ENCODE results near the gene CCDC6.
"Not testable (repeated sequence)": the region's sequence is repeated elsewhere in the genome, so short reads cannot be mapped to it uniquely, and the experiment has no call there.

The CCDC6 gene

DNA sequence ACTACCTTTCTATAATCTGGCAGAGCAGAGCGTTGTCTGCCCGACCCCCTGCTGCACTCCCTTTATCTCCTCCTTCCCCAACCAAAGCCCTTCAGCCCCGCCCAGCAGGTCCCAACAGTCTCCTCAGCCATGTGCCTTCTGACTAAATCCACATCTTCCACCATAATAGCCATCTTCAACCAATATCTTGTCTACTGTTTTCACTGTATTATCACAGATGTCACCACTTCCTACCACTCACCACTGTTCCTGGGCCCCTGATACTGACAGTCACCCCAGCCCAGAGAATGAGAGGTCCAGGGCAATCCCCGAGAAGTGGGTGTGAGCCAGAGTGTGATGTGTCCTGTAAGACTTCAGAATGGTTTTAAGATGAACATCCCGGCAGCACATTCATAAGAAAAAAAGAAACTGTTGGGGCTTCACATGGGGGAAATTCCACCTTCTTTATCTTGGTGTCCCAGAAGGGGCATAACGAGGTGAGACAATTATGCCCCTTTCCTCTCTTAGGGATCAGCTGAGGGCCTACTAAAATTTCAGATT lies 25.3 kb downstream of the CCDC6 start:
- no peak for DNase-seq (ENCODE audit: low spot score)

DNA sequence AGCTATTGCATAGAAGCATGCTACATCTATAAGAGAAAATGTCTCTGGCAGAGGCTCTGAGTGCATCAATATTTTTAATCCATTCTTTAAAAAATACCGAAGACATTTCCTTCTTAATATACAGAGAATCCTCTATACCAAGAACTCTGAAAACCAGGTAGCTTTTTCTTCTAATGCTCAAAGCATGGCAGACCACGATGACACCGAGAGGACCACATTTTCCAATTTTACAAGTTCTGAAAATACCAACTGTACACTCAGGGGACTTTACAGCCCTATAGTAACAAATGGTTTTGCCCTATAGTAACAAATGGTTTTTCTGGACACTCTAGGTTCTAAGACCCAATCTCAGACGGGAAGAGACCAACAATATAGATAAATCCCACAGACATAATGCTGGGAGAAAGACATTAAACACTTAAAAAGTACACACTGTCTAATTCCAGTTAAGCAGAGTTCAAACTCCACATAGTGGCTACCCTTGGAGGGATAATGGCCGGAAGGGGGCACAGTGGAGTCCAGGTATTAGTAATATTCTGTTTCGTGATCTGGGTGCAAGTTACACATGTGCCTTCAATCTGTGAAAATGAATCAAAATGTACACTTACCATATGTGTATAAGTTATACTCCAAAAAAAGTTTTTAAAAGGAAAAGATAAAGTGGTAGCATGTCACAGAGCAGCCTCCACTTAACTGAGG lies 26.2 kb downstream of the CCDC6 start:
- no peak for DNase-seq (ENCODE audit: low spot score)

- DNase-seq (ENCODE audit: low spot score) = no peak
These were observed 26.9 kb downstream of the CCDC6 start for GRCh38 chr10:59879363-59879913.

- no peak for DNase-seq (ENCODE audit: low spot score)
These were observed 27.4 kb downstream of the CCDC6 start for GRCh38 chr10:59878915-59879314.

- no peak for DNase-seq (ENCODE audit: low spot score)
These were observed 28.1 kb downstream of the CCDC6 start for GRCh38 chr10:59878289-59878688.

DNA sequence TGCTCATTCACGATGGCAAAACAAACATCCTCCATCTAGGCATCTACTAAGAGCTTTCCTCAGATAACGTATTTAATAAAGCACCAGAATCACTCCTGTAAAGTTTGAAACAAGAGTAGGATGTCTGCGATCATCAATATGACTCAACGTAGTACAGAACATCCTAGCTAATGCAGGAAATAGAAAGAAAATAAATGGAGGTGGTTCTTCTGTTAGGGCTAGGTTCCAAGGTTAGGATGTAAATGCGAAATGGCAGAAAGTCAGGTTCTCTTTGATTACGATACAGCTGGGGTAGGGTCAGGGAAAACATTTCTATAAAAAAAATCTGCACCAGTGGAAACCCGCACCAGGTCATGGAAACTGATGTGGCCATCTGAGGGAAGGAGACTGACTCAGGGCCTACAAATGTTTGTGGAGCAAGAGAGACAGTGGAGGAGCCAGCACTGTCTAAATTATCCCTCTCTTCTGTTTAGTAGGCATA lies 29.1 kb downstream of the CCDC6 start:
- DNase-seq (ENCODE audit: low spot score) = no peak

DNA sequence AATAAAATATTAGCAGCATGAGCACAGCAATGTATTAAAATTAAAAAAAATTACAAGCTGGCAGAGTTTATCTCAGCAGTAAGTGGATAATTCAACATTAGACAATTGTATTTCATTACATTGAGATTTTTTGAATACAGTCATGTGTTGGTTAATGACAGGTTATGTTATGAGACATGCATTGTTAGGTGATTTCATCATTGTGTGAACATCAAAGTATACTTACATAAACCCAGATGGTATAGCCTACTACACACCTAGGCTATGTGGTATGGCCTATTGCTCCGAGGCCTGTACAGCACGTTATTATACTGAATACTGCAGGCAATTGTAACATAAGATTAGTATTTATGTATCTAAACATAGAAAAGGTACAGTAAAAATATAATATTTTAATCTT lies 29.7 kb downstream of the CCDC6 start:
- DNase-seq (ENCODE audit: low spot score) = no peak

- not testable (repeated sequence) for DNase-seq (ENCODE audit: low spot score)
These were observed 30.1 kb downstream of the CCDC6 start for GRCh38 chr10:59876208-59876607.

GRCh38 chr10:59873896-59874295 lies 32.5 kb downstream of the CCDC6 start:
- no peak for DNase-seq (ENCODE audit: low spot score)

GRCh38 chr10:59872892-59873463 lies 33.4 kb downstream of the CCDC6 start:
- DNase-seq (ENCODE audit: low spot score) = peak; percentile 31

- peak; percentile 56 for DNase-seq (ENCODE audit: low spot score)
These were observed 36.2 kb downstream of the CCDC6 start for GRCh38 chr10:59870152-59870551.

- DNase-seq (ENCODE audit: low spot score) = no peak
These were observed 36.8 kb downstream of the CCDC6 start for GRCh38 chr10:59869594-59869940.

DNA sequence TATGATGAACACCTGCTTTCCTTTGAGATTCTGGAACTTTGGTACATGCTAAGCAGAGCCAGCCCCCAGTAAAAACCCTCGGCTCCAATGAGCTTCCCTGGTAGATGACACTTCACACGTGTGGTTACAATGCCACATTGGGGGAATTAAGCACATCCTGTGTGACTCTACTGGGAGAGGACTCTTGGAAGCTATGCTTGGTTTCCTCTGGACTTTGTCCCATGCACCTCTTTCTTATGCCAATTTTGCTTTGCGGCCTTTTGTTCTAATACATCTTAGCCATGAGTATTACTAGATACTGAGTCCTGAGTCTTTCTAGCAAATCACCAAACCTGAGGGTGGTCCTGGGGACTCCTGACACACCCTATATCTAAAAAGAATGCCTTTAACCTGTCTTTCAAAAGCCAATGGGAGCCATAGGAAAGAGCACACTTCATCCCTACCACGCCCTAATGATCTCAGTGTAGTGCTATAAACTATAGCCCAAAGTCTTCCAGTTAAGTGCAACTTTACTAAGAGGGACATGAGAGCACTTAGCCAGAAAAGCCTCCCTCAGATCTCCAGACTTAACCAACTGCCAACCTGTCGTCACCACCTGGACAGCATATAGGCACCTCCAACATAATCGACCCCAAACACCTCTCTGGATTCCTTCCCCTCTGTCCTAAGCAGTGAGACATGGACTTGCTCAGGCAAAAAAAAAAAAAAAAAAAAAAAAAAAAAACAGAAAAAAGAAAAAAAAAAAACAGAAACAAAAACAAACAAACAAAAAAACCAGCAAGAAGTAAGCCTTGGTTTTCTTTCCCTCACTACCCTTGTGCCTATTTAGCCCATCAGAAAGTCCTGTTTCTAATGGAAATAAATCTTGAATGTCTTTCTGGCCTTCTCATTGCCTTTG lies 37.4 kb downstream of the CCDC6 start:
- DNase-seq (ENCODE audit: low spot score) = no peak

DNA sequence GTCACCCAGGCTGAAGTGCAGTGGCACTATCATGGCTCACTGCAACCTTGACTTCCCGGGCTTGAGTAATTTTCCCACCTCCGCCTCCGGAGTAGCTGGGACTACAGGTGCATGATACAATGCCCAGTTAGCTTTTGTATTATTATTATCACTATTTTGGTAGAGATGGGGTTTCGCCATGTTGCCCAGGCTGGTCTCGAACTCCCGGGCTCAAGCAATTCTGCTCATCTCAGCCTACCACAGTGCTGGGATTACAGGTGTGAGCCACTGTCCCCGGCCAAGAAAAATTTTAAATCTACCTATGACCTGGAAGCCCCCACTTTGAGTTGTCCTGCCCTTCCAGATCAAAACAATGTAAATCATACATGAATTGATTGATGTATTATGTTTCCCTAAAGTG lies 38.8 kb downstream of the CCDC6 start:
- DNase-seq (ENCODE audit: low spot score) = no peak

- peak; percentile 28 for DNase-seq (ENCODE audit: low spot score)
These were observed 41.3 kb downstream of the CCDC6 start for GRCh38 chr10:59865101-59865500.

GRCh38 chr10:59864141-59864962 lies 42.0 kb downstream of the CCDC6 start:
- no peak for DNase-seq (ENCODE audit: low spot score)

- DNase-seq (ENCODE audit: low spot score) = no peak
These were observed 46.8 kb downstream of the CCDC6 start for GRCh38 chr10:59859570-59859969.

GRCh38 chr10:59857921-59858320 lies 48.4 kb downstream of the CCDC6 start:
- DNase-seq (ENCODE audit: low spot score) = no peak

- DNase-seq (ENCODE audit: low spot score) = no peak
These were observed 49.3 kb downstream of the CCDC6 start for GRCh38 chr10:59857049-59857448.

- DNase-seq (ENCODE audit: low spot score) = no peak
These were observed 50.3 kb downstream of the CCDC6 start for GRCh38 chr10:59856104-59856503.

GRCh38 chr10:59854571-59854970 lies 51.8 kb downstream of the CCDC6 start:
- DNase-seq (ENCODE audit: low spot score) = no peak
